Osteocyte (in vitro differentiated cells): Measurements from ENCODE around the gene ABCA3. TPM values are rescaled to one million over a fixed set of nuclear protein-coding genes. Genes with fewer than 3 reads are reported as not detected.

Source experiments
- DNase-seq: peaks from one replicate; pipeline ENCODE4 v3.0.0; 2021; ENCODE audit warnings: mixed read lengths; ENCODE audit not compliant: unreplicated experiment; ENCODE audit errors: extremely low spot score
- H3K27ac Mint-ChIP-seq: one replicate; pipeline ENCODE4 v1.8.0; 2021; ENCODE audit warnings: mild to moderate bottlenecking, mixed read lengths; ENCODE audit not compliant: unreplicated experiment
- H3K27me3 Mint-ChIP-seq: one replicate; pipeline ENCODE4 v1.8.0; 2021; ENCODE audit warnings: mixed read lengths; ENCODE audit not compliant: unreplicated experiment
- H3K36me3 Mint-ChIP-seq: one replicate; pipeline ENCODE4 v1.8.0; 2021; ENCODE audit warnings: mixed read lengths; ENCODE audit not compliant: unreplicated experiment
- H3K4me1 Mint-ChIP-seq: one replicate; pipeline ENCODE4 v1.8.0; 2021; ENCODE audit warnings: mixed read lengths; ENCODE audit not compliant: unreplicated experiment
- H3K4me3 Mint-ChIP-seq: one replicate; pipeline ENCODE4 v1.8.0; 2021; ENCODE audit warnings: mild to moderate bottlenecking, moderate library complexity, mixed read lengths; ENCODE audit not compliant: unreplicated experiment
- H3K9me3 Mint-ChIP-seq: one replicate; pipeline ENCODE4 v1.8.0; 2021; ENCODE audit warnings: mixed read lengths; ENCODE audit not compliant: unreplicated experiment
- CTCF ChIP-seq: fragments of 200-600 bp; sonication (generic); IDR thresholded peaks from 2 replicates; pipeline ENCODE4 v1.5.0; 2021; ENCODE audit warnings: antibody characterized with exemption, mild to moderate bottlenecking, moderate library complexity
- total RNA-seq: library from RNA; stranded (reverse); gene quantifications from 2 replicates; pipeline ENCODE4 v1.2.1, GENCODE V29; 2021

Gene ABCA3
- total RNA-seq, 1 donor from 2014 or later, result 20.4 TPM

DNA sequence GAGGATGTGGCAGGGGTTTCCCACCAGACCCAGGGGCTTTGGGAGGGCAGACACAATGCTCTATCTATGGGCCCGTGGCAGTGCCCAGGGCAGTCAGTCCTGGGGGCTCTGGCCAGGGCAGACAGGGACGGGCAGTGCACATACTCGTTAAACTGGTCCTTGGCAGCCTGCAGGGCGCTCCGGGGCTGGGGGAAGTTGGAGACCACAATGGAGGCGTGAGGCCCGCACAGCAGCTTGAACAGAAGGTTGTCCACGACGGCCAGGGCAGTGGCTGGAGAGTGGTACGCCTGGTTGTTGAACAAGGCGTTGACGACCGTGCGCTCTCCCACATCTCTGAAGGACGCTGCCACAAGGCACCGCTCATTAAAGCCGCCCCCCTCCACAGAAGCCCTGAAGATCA lies 54.0 kb downstream of the ABCA3 start:
- no peak overlapping the region for H3K27ac Mint-ChIP-seq
- no peaks in the 10 kb centered on the region for H3K9me3 Mint-ChIP-seq
- H3K36me3 Mint-ChIP-seq, result no peaks in the 10 kb centered on the region

GRCh38 chr16:2285731-2286191 lies 54.8 kb downstream of the ABCA3 start:
- DNase-seq, result no peak
- Mint-ChIP-seq H3K36me3 (no peaks in the 10 kb centered on the region), H3K4me1 (no peaks in the 10 kb centered on the region), H3K9me3 (no peaks in the 10 kb centered on the region), H3K27ac (no peak overlapping the region), H3K4me3 (no peak overlapping the region), H3K27me3 (no peaks in the 10 kb centered on the region)
- TF ChIP-seq CTCF, result no peak

More for the DNA sequence above, 54.0 kb downstream of the ABCA3 start:
- no peak for DNase-seq
- H3K4me1 Mint-ChIP-seq, result no peaks in the 10 kb centered on the region
- TF ChIP-seq CTCF, result no peak
- H3K4me3 Mint-ChIP-seq, result no peak overlapping the region
- H3K27me3 Mint-ChIP-seq, result no peaks in the 10 kb centered on the region

DNA sequence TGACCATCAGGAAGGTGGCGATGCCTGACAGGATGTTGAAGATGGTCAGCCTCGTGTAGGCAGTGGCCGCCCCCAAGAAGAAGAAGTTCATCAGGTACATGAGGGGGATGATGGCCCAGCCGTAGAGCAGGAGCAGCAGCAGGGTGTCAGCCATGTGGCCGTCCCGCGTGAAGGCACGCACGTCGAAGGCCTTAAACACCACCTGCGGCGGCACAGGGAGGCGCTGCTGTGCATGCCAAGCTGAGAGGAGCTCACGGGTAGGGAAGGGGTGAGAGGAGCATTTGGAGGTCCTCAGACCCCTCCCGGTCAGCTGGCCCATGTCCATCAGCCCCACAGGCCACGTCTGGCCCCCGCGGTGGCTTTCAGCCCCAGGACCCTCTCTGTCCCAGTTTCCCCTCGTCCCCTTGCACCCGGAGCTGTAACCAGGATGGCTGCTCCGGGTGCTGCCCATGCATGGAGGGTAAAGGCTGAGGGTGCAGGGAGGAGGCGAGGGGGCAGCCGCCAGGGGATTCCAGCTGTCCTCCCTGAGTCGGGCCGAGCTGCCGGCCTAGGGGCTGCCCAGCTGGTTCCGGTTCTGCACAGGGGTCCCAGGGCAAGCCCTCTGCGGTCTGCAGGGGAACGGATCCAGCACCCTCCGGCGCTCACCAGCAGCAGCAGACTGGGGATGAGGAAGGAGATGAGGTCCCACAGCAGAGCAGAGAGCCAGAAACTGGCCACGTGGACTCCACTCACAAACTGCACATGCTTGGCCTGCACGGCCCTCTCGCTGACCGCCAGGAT lies 55.5 kb downstream of the ABCA3 start:
- Mint-ChIP-seq H3K9me3 (no peaks in the 10 kb centered on the region), H3K4me3 (no peak overlapping the region), H3K27ac (no peak overlapping the region), H3K4me1 (no peaks in the 10 kb centered on the region), H3K36me3 (no peaks in the 10 kb centered on the region), H3K27me3 (no peaks in the 10 kb centered on the region)
- no peak for TF ChIP-seq CTCF
- no peak for DNase-seq

DNA sequence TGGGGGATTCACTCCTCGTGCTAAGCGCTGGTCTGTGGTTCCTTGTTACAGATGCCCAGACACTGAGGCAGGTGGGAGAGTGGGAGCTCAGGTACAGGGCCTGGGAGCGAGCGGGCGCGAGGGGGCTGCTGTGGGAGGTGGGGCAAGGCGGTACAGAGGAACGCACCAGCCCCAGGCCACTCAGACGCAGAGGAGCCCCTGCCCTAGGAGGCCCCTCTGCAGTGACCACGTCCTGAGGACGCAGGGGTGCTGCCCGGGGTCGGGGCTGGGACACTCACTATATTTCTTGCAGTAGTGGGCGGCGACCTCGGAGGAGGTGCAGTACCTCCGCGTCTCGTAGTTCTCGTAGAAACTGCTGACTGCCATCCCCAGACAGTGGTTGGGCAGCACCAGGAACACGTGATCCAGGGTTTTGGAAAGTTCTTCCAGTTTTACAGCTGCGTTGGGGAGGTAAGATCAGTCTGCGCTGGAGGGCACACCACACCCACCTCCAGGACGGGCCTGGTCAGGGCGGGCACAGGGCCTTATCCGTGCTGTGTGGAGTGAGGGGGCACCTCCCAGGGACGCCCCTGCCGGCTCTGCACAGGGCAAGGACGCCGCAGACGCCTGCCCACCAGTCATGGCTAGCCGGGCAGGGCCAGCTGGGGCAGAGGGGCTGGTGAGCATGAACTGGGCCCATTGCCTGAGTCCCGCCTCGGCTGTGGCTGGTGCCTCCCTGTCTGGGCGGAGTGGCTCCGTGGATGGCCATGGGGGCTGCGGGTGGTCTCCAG lies 56.3 kb downstream of the ABCA3 start:
- no peak overlapping the region for H3K4me3 Mint-ChIP-seq
- DNase-seq, result no peak
- no peaks in the 10 kb centered on the region for H3K27me3 Mint-ChIP-seq
- no peak for TF ChIP-seq CTCF
- H3K36me3 Mint-ChIP-seq, result no peaks in the 10 kb centered on the region
- no peaks in the 10 kb centered on the region for H3K9me3 Mint-ChIP-seq
- H3K27ac Mint-ChIP-seq, result no peak overlapping the region
- no peaks in the 10 kb centered on the region for H3K4me1 Mint-ChIP-seq

DNA sequence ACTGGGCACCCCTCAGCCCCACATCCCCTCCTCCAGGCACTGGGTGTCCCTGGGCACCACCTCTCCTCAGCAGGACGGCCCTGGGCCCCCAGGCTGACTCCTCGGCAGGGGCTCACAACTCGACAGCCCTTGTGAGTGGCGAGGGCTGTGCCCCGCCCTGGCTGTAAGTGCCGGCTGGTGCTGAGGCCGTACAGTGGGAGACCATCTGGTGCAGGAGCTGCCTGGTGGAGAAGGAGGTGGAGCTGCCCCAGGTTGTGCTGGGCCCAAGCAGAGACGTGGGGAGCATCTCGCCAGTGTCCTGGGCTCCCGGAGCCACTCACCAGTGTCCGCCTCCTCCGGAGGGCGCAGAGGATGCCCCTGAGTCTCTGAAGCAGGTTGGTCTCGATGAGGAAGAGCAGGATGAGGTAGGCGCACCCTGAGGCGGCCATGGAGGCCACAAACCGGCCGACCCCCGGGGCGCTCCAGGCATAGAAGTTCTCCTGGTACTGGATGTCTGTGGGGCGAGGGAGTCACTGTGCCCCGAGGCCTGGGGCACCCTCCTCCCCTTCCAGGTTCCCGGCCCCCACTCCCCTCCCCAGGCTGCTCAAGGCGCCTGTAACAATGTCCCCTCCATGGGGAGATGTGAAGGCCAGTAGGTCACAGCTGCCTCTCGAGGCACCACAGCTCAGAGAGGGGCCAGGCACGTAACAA lies 57.5 kb downstream of the ABCA3 start:
- H3K27me3 Mint-ChIP-seq, result no peaks in the 10 kb centered on the region
- TF ChIP-seq CTCF, result no peak
- no peaks in the 10 kb centered on the region for H3K36me3 Mint-ChIP-seq
- H3K4me1 Mint-ChIP-seq, result no peaks in the 10 kb centered on the region
- H3K9me3 Mint-ChIP-seq, result no peaks in the 10 kb centered on the region
- H3K27ac Mint-ChIP-seq, result no peak overlapping the region
- no peak overlapping the region for H3K4me3 Mint-ChIP-seq
- DNase-seq, result no peak
